ENCODE data around the gene KRT80. TPM values are rescaled to one million over a fixed set of nuclear protein-coding genes. Genes with fewer than 3 reads are reported as not detected.

KRT80 gene
- total RNA-seq, 1 experiment from 2014 or later: 65.2 TPM

DNA sequence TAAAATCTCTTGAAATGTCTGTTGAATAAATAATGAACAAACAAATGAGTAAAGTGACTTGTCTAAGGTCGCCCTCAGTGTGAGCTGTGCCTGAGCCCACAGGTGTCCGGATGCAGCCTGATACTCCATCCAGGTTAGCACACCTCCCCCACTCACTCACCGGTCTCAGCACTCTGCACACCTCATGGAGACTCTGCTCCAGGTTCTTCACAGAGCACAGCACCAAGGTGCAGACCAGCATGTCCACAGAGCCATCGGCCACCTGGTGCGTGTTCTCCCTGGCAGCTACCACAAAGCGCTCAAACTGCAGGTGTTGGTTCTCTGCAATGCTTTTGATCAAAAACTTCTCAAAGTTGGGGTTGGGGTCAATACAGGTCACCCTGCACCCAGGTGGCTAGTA, 37.1 kb upstream of the KRT80 start:
- DNase-seq (ENCODE audit: low spot score): no peak

DNA sequence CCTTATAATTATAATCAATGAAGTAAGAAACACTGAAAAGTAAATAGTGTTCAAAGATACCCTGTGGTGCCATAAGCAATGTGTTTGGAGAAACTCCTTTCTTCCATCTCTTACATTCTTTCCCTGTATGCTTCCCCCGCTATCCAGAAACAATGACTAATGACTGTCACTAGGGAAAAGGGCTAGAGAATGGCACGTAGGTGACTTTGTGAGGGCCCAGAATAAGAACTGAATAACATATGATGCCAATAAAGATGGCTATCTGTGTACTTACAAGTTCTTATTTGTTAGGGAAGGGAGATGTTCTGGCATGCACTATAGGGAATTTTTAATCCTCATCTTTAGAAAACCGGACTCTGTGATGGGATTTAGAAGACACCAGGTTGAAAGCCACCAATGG, 36.6 kb upstream of the KRT80 start:
- no peak for DNase-seq (ENCODE audit: low spot score)

DNA sequence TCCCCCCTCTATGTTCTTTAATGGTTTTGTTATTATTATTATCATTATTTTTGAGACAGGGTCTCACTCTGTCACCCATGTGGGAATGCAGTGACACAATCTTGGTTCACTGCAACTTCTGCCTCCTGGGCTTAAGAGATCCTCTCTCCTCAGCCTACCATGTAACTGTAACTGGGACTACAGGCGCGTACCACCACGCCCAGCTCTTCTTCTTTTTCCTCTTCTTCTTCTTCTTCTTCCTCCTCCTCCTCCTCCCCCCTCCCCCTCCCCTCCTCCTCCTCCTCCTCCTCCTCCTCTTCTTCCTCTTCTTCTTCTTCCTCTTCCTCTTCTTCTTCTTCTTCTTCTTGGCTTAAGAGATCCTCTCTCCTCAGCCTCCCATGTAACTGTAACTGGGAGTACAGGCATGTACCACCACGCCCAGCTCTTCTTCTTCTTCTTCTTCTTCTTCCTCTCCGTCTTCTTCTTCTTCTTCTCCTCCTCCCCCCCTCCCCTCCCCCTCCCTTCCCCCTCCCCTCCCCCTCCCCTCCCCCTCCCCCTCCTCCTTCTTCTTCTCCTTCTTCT, 35.9 kb upstream of the KRT80 start:
- DNase-seq (ENCODE audit: low spot score): no peak

- no peak for DNase-seq (ENCODE audit: low spot score)
These were observed 34.6 kb upstream of the KRT80 start for GRCh38 chr12:52226446-52226845.

DNA sequence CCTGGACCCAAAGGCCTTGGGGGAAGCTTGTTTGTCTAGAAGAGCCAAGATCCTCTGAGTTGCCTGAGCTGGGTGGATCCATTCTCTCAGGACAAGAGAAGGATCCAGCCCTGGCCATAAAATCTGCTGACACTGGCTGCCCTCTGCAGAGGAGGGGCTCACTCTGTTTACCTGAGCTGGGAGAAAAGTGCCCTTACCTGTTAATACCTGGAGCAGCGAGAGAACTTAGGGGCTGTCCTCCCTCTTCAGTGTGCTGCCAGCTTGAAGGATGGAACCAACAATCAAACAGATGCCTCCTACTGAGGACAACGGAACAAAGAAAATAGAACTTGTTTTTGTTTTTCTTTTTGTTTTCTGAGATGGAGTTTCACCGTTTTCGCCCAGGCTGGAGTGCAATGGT, 33.9 kb upstream of the KRT80 start:
- DNase-seq (ENCODE audit: low spot score): no peak

- no peak for DNase-seq (ENCODE audit: low spot score)
These were observed 32.3 kb upstream of the KRT80 start for GRCh38 chr12:52224151-52224550.

DNA sequence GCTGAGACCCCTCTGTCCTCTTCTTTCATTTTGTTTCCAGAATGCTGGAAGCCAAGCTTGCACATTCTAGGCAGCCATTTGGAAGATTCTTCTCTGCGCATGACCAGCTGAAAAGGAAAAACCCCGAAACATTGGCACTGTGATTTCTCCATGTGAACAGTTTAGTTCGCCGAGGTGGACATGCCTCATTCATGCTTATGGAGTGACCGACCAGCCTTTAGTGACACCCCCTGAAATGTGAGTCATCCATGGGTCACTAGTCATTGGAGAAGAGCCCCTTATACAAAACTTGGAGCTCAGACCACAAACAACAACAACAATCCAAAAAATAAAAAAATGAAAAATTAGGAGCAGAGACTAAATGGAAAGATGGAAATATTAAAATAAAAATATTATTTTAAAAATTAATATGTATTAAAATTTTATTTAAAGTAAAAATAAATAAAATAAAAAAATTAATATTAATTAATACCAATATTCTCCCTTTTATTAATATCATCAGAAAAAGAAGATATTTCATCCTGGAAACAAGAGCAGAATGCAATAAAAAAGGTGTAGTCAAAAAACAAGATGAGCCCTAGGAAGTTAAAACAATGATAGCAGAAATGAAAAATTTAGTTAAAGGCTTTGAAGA, 31.7 kb upstream of the KRT80 start:
- DNase-seq (ENCODE audit: low spot score): no peak

DNA sequence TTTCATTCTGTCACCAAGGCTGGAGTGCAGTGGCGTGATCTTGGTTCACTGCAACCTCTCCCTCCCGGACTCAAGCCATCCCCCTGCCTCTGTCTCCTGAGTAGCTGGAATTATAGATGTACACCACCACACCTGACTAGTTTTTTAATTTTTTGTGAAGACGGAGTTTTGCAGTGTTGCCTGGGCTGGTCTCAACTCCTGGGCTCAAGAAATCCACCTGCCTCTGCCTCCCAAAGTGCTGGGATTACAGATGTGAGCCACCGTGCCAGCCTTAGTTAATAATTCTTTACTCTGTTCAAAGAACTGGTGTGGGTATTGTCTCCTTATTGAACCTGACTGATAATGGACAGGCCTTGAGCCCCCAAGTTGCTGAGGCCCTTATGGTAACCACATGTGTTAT, 30.9 kb upstream of the KRT80 start:
- no peak for DNase-seq (ENCODE audit: low spot score)

GRCh38 chr12:52221912-52222457, 30.2 kb upstream of the KRT80 start:
- DNase-seq (ENCODE audit: low spot score): peak; percentile 88

DNA sequence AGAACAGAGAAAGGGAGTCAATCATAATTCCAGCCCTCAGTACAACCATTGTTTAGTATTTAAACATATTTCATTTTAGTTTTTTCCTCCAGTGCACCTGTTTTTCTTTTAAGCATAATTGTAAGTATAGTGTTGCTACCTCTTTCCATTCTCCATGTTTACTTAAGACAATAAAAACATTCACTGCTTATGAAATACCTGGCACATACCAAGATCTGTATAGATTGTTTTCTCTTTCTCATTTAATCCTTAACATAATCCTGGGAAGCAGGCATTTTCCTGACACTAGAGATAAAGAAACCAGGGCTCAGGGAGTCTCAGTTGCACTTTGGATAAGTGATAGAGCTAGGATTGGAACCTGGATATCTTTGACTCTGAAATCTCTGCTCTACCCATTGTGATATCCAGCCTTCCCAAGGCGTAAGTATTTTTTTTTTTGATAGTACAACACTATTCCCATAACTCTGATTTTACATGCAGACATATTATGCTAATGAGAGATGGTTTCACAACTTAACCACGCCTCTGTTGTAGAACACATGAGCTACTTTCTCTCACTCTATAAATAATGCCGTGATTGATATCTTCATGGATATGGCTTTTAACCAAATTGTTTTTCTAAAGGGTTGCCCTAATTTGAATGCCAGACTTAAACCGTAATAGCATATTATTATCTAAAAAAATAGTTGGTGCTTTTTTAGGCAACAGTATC, 29.4 kb upstream of the KRT80 start:
- no peak for DNase-seq (ENCODE audit: low spot score)

GRCh38 chr12:52220477-52220876, 28.7 kb upstream of the KRT80 start:
- DNase-seq (ENCODE audit: low spot score): no peak

GRCh38 chr12:52218001-52218400, 26.2 kb upstream of the KRT80 start:
- no peak for DNase-seq (ENCODE audit: low spot score)

GRCh38 chr12:52217223-52217622, 25.4 kb upstream of the KRT80 start:
- no peak for DNase-seq (ENCODE audit: low spot score)

DNA sequence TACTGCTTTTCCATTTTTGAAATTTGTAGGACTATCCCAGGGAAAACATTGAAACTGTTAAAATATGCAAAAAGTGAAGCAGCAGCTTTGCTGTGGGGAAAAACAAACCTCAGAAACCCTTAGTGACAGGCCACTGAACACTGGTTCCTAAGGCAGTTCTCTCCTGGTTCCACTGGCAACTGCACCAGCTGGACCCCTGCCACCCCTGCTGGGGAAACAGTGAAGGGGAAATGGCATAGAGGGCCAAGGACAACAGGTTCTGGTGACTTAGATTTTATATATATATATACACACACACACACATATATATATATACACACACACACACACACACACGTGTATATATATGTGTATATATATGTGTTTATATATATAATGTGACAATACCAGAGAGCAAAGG, 25.0 kb upstream of the KRT80 start:
- no peak for DNase-seq (ENCODE audit: low spot score)

DNA sequence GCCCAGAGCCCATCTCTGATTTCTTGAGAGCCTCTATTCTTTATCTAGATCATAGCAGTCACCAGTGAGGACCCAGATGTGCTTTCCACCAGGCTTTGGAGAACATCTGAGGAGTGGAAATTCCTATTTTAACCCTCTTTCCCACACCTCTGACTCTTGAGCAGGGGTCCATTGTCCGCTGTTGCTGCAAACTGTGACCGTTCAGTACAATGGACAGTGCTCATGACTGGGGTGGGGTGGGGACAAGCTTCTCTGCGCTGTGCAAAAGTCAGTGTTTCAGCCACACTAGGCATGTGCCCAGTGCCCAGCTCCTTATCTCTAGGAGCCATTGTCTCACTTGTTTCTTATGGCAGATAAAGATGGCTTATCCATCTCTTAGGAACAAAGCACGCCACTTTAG, 24.3 kb upstream of the KRT80 start:
- no peak for DNase-seq (ENCODE audit: low spot score)

GRCh38 chr12:52215587-52216031, 23.8 kb upstream of the KRT80 start:
- DNase-seq (ENCODE audit: low spot score): peak; percentile 98

GRCh38 chr12:52214421-52214802, 22.6 kb upstream of the KRT80 start:
- no peak for DNase-seq (ENCODE audit: low spot score)

- peak; percentile 85 for DNase-seq (ENCODE audit: low spot score)
These were observed 22.0 kb upstream of the KRT80 start for GRCh38 chr12:52213564-52214420.

- no peak for DNase-seq (ENCODE audit: low spot score)
These were observed 21.1 kb upstream of the KRT80 start for GRCh38 chr12:52212701-52213563.

- no peak for DNase-seq (ENCODE audit: low spot score)
These were observed 20.1 kb upstream of the KRT80 start for GRCh38 chr12:52211716-52212585.

Measured in A172 (cell line).